HG03558 (cell line): ENCODE data around the gene ESRRA.

Experiments
- ATAC-seq: cut with Tn5 transposase; IDR thresholded peaks from one replicate; pipeline ENCODE4 v1.9.1; 2021; ENCODE audit warnings: moderate number of reproducible peaks; ENCODE audit not compliant: unreplicated experiment; ENCODE audit errors: extremely low read depth

ESRRA gene

DNA sequence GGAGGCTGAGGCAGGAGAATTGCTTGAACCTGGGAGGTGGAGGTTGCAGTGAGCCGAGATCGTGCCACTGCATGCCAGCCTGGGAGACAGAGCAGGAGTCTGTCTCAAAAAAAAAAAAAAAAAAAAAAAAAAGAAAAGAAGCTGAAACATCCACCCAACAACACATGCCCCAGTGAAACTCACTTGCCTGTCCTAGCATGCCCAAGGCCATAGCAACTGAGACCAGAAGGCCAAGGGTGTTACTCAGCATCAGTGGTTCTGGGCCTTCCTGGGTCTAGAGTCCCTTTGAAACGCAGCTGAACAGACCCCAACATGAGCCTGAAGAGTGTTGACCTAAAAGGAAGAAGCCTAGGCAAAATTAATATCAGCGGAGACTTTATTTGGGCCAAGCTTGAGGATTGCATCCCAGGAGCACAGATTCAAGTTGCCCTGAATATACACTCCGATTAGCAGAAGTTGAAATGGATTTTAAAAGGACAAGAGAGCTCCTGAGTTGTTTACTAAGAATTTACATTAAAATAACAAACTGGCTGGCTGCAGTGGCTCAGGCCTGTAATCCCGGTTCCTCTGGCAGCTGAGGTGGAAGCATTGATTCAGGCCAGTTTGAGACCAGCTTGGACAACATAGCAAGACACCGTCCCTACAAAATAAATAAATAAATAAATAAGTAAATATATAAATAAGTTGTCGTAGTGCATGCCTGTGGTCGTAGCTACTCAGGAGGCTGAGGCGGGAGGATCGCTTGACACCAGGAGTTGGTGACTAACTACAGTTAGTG lies 19.6 kb downstream of the ESRRA start:
- no peak for ATAC-seq

DNA sequence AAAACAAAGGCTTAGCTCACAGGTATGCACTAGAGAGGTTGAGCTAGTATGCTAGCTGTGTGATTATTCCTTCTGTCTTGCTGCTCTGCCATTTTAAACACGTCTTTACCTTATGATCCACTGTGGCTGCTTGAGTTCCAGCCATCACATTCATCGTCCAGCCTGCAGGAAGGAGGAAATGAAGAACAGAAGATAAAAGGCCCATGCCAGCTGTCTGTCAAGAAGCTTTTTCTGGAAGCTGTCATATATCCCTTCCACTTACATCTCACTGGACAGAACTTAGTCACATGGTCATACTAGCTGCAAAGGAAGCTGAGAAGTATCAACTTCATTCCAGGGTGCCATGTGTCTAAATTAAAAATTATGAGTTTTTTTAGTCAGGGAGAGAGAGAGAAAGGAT lies 22.1 kb downstream of the ESRRA start:
- no peak for ATAC-seq

DNA sequence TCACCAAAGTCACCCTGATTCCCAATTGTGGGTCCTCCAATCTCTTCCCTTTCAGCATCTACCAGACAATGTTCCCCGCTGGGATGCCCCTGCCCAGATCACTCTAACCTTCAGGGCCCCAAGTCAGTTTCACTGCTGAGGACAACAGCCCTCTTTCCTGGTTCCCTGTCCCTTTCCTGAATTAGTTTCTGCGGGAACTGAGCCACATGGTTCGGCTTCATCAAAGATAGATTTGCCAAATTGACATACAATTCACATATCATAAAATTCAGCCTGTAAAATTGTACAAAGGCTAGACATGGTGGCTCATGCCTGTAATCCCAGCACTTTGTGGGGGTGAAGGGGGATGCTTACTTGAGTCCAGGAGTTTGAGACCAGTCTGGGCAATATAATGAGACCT lies 22.7 kb downstream of the ESRRA start:
- no peak for ATAC-seq

DNA sequence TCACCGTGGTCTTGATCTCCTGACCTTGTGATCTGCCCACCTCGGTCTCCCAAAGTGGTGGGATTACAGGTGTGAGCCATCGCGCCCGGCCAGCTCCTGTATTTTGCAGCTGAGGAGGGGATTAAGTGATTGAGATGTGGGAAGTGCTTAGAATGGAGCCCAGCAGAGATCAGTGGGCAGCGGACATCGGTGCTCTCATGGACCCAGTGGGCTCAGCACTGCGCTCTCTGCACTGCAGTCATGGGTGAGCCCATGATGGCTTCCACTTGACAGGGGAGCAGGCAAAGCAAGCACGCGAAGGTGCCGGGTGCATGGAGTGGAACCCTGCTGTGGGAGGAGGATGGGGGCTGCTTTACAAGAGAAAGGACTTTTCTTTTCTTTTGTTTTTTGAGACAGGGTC lies 25.6 kb downstream of the ESRRA start:
- no peak for ATAC-seq

DNA sequence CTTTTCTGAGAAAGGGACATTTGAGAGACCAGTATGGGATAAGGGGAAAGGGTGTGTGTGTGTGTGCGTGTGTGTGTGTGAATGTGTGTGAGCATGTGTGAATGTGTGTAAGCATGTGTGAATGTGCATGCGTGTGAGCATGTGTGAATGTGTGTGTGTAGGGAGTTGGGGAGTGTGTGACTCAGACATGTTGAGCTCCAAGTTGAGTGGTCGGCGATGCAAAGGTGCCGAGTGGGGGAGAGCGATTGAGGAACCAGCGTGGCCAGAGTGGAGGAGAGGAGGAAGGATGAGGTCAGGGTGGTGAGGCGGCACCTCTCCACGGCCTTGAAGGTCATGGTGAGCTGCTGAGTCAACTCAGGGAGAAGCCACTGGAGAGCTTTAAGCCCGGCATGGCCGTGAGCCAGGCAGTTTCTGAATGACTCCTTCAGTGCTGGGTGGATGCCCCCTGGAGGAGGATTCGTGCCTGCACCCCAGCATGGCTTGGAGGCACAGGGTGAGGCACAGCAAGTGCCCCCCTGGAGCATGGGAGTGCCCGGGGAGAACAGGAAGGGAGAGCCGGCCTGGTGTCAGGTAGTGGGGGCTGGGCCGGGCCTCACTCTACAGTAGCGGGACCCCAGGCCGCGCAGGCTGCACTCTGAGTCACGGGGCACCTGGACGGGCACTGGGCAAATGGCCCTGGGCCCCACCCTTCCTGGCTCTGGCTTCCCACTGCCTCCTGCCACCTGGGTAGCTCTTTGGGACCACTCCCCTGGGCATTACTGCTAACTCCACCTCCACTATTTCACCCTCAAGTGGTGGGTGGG lies 26.4 kb downstream of the ESRRA start:
- ATAC-seq, result peak; percentile 50

DNA sequence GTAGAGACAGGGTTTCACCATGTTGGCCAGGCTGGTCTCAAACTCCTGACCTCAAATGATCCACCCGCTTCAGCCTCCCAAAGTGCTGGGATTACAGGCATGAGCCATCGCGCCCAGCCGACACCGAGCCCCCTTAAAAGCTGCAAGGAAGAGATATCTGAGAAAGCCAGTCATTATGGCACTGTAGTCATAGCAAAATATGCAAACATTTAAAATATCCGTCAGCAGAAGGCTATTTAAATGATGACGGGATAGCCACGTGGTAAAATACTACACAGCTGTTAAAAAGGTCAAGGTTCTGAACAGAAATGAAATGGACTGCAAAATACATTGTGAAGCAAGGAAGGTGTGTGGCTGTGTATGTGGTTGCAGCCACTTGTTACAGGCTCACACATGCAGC lies 28.2 kb downstream of the ESRRA start:
- no peak for ATAC-seq

DNA sequence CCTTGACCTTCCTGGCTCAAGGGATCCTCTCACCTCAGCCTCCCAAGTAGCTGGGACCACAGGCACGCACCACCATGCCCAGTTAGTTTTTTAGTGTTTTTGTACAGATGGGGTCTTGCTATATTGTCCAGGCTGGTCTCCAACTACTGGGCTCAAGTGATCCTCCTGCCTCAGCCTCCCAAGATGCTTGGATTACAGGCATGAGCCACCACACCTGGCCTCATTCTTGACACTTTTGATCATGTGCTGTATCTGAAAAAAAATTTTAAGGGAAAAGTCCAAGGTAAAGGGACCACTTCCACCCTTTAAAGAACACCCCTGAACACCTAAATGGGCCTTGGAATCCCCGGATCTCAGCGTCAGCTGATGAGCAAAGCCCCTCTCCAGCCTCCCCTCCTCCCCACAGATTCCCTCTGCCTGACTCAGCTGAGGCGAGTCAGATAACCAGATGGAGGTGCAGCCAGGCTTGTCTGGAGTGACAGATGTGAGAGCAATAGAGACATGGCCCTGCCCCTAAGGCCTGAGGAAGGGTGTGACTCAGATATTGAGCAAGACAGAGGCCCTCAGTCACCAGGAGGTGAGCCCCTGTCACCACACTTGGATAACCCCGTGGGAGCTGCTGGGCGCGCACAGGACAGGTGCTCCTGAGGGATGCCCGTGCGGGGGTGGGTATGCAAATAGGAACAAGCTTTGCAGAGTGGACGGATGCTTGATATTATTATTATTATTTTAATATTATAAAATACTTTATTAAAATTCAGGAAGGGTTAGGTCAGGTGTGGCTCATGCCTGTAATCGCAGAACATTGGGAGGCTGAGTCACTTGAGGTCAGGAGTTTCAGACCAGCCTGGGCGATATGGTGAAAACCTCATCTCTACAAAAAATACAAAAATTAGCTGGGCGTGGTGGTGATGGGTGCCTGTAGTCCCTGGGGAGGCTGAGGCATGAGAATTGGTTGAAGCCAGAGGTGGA lies 29.7 kb downstream of the ESRRA start:
- peak; percentile 40 for ATAC-seq

DNA sequence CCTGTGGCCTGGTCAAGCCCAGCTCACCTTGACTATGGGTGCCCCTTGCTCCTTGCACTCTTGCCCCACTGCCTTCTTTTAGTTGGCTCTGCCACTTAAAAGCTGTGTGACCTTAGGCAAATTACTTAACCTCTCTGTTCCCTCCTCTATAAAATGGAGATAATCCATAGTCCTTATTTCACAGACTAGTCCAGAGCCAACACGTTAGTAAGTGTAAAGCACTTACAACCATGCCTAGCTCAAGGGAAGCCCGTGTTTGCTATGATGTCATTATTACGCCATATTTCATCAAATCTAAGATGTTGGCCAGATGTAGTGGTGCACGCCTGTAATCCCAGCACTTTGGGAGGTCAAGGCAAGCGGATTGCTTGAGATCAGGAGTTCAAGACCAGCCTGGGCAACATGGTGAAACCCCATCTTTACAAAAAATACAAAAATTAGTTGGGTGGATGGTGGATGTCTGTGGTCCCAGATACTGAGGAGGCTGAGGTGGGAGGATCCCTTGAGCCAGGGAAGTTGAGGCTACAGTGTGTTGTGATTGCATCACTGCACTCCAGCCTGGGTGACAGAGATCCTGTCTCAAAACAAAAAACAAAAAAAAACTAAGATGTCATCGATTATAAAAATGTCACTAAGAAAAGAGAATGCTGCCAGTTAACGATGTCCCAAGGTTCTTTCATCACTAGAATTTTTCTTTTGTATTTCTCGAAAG lies 32.4 kb downstream of the ESRRA start:
- ATAC-seq, result no peak

DNA sequence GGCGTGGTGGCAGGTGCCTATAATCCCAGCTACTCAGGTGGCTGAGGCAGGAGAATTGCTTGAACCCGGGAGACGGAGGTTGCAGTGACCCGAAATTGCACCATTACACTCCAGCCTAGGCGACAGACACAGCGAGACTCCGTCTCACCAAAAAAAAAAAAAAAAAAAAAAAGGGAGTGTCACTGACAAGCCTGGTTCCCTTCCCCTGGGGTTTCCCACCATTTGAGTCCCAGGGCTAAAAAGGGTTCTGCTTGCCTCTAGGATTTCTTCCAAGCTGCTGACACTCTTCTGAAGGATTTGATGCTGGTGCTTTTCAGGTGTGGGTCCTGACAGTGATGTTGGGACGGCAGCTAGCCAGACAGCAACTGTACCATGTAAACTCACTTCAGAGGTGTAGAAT lies 33.4 kb downstream of the ESRRA start:
- no peak for ATAC-seq

DNA sequence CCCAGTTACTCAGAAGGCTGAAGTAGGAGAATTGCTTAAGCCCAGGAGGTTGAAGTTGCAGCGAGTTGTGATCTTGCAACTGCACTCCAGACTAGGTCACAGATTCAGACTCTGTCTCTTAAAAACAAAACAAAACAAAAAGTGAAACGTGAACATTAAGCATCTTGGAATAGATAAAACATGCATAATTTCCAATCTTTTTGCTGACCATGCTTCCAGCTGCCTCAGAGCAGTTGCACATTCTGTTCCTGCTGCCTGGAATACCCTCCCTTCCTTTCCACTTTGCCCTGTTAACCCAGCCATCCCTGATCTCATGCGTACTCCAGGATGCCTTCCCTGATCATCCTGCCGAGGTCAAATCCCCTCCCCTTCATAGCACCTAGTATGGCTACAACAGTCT lies 34.0 kb downstream of the ESRRA start:
- ATAC-seq, result no peak

DNA sequence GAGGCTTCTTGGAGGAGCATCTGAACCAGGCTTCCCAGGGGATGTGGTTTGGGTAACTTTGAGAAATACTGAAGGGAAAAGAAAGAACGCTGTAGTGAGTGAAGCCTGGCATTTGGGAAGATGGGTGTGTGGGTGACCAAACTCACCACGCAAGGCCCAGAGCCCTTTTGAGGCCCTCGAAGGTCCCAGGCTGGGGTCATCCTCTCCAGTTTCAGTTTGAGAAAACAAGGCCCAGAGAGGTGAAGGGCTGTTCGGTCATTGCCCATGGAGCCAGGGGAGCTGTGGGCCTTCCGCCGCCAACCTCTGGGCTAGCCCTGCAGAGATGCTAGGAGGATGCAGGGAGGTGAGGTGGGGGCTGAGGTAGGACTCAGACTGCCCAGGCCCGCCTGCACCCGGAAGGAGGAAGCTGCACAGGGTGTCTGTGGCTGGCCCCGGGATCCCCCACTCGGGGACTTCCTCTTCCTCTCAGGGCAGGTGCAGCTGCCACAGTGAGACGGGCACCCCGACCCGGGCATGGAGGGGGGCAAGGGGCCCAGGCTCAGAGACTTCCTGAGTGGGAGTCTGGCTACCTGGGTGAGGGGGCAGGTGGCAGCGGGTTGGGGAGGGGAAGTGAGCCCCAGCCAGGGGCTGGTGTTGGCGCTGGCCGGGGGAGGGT lies 34.6 kb downstream of the ESRRA start, which contains the start of gene CCDC88B:
TSS of gene CCDC88B (plus strand) at position 451 of the 655 bp plus-strand sequence. CDS start at position 514, 63 bp downstream.
- no peak for ATAC-seq

DNA sequence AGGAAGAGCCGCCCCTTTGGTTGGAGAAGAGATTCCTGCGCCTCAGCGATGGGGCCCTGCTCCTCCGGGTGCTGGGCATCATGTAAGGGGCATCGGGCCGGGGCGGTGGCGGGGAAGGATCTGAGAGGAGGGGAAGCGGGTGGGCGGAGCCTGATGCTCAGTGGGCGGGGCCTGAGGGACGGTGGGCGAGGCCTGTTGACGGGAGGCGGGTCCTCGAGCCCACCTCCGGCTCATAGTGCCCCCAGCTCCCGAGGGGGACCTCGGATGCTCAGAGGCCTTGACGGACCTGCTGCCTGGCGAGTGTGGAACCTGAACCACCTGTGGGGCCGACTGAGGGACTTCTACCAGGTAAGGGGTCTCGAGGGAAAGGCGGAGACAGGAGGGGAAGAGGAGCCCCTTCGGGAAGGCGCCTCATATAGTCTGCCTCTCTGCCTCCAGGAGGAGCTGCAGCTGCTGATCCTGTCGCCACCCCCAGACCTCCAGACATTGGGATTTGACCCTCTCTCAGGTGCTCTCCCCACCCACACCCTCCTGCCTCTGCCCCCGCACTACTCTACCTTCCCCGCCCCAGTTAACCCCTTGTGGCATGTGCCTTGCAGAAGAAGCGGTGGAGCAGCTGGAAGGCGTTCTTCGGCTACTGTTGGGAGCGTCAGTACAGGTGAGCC lies 35.5 kb downstream of the ESRRA start:
- no peak for ATAC-seq

DNA sequence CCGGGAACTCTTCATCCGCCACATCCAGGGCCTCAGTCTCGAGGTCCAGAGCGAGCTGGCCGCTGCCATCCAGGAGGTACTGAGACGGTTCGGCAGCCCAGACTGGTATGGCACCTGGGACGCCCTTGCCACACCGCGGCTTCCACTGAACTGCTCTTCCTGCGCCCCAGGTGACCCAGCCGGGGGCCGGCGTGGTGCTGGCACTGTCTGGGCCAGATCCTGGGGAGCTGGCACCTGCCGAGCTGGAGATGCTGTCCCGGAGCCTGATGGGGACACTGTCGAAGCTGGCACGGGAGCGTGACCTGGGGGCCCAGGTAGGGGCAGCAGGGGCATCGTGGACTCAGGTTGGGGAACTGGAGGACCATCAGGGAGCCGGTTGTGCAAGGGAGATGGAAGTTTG lies 36.1 kb downstream of the ESRRA start:
- no peak for ATAC-seq

DNA sequence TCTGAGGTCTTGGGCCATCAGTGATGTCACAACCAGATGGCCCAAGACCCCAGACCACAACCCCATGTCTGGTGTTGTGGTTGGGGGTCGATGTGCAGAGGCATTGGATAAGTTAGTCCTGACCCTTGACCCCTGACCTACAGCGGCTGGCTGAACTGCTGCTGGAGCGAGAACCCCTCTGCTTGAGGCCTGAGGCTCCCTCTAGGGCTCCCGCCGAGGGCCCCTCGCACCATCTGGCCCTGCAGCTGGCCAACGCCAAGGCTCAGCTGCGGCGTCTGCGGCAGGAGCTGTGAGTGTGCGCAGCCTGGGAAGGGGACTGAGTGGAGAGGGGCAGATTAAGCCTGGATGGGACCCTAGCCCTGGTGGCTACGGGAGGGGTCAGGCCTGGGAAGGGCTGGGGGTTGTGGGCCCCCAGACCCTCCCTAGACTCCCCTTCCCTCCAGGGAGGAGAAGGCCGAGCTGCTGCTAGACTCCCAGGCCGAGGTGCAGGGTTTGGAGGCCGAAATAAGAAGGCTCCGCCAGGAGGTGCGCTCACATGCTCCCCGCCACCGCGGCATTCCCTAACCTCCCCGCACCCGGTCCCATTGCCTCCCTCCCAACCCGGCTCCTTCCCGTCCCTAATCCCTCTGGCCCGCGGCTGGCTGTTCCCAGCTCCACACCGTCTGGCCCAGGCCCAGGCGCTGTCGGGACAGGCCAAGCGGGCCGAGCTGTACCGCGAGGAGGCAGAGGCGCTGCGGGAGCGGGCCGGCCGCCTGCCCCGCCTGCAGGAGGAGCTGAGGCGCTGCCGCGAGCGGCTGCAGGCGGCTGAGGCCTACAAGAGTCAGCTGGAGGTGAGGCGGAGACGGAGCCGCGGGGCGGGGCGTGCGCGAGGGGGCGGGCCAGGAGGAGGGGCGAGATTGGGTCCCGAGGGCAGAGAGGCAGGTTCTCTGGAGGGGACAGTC lies 36.8 kb downstream of the ESRRA start:
- ATAC-seq, result no peak

DNA sequence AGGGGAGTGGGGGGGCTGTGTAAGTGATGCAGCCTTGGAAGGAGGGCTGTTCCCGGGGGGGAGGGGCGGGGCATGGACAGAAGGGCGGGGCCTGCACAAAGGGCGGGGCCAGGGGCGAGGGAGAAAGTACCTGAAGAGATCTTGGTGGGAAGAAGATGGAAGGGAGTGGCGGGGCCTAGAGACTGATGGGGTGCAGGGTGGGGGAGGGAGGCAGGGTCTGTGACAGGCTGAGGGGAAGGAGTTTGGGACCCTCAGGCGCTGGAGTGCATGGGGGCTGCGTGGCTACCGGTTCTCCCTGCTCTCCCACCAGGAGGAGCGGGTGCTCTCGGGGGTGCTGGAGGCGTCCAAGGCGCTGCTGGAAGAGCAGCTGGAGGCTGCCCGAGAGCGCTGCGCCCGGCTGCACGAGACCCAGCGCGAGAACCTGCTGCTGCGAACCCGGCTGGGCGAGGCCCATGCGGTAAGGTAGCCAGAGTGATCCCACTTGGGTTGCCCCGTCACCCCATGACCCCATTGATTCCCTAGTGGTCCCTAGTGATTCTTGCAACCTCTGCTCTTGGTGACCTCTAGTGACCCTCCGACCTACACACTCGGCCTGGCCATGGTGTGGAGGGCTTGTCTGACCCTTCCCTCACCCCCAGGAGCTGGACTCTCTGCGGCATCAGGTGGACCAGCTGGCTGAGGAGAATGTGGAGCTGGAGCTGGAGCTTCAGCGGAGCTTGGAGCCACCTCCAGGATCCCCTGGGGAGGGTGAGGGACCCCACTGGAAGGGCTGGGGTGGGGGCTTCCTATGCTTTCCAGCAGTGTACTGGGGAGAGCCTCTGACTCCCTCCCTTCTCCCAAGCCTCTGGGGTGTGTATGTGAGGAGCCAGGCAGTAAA lies 37.8 kb downstream of the ESRRA start:
- ATAC-seq, result no peak

DNA sequence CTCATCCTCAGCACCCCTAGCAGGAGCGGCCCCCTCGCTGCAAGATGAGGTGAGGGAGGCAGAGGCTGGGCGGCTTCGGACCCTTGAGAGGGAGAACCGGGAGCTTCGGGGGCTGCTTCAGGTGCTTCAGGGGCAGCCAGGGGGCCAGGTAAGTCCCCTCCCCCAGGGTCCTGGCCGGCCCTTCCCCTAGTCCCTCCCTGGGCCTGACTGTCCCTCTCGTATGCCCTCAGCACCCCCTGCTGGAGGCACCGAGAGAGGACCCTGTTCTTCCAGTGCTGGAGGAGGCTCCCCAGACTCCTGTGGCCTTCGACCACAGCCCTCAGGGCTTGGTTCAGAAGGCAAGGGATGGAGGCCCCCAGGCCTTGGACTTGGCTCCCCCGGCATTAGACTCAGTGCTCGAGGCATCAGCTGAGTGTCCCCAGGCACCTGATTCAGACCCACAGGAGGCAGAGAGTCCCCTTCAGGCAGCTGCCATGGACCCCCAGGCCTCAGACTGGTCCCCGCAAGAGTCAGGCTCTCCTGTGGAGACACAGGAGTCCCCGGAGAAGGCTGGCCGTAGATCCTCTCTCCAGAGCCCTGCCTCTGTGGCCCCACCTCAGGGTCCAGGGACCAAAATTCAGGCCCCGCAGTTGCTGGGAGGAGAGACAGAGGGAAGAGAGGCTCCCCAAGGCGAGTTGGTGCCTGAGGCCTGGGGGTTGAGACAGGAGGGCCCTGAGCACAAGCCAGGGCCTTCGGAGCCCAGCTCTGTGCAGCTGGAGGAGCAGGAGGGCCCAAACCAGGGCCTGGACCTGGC lies 38.6 kb downstream of the ESRRA start:
- no peak for ATAC-seq
